H9 (cell line): ENCODE results near the gene MEIS3. TPM values are rescaled to one million over a fixed set of nuclear protein-coding genes. Genes with fewer than 3 reads are reported as not detected.

Experiments
- DNase-seq: peaks from one replicate; pipeline ENCODE4 v3.0.0-alpha.2; 2017
- H2AFZ ChIP-seq: one replicate; pipeline ENCODE4 v1.6.1; 2013; ENCODE audit warnings: mild to moderate bottlenecking, low read length, control low read depth, moderate library complexity
- H2AK5ac ChIP-seq: 2 replicates; pipeline ENCODE4 v1.6.1; 2013; ENCODE audit warnings: low read length, control low read depth, mixed read lengths; ENCODE audit not compliant: insufficient read length
- H2BK120ac ChIP-seq: one replicate; pipeline ENCODE4 v1.6.1; 2013; ENCODE audit warnings: low read depth, mild to moderate bottlenecking, low read length, control low read depth, inconsistent platforms; ENCODE audit not compliant: poor library complexity, severe bottlenecking
- H2BK12ac ChIP-seq: 2 replicates; pipeline ENCODE4 v1.6.1; 2013; ENCODE audit warnings: low read length, control low read depth, mixed read lengths, low read depth; ENCODE audit not compliant: insufficient read length
- H2BK15ac ChIP-seq: 2 replicates; pipeline ENCODE4 v1.6.1; 2013; ENCODE audit warnings: low read depth, low read length, control low read depth
- H2BK20ac ChIP-seq: one replicate; pipeline ENCODE4 v1.6.1; 2013; ENCODE audit warnings: low read depth, mild to moderate bottlenecking, low read length, control low read depth, inconsistent platforms; ENCODE audit not compliant: poor library complexity, severe bottlenecking
- H2BK5ac ChIP-seq: 2 replicates; pipeline ENCODE4 v1.6.1; 2013; ENCODE audit warnings: low read length, control low read depth, mixed read lengths; ENCODE audit not compliant: insufficient read length
- H3K14ac ChIP-seq: 2 replicates; pipeline ENCODE4 v1.6.1; 2013; ENCODE audit warnings: low read length, control low read depth; ENCODE audit not compliant: insufficient read depth
- H3K18ac ChIP-seq: 2 replicates; pipeline ENCODE4 v1.6.1; 2013; ENCODE audit warnings: low read depth, mild to moderate bottlenecking, mixed read lengths, low read length, control low read depth; ENCODE audit not compliant: insufficient read length
- H3K23ac ChIP-seq: 2 replicates; pipeline ENCODE4 v1.6.1; 2013; ENCODE audit warnings: low read length, control low read depth, mixed read lengths, low read depth; ENCODE audit not compliant: insufficient read length
- H3K23me2 ChIP-seq: 2 replicates; pipeline ENCODE4 v1.6.1; 2013; ENCODE audit warnings: low read depth, mild to moderate bottlenecking, mixed read lengths, low read length, control low read depth; ENCODE audit not compliant: insufficient read length, poor library complexity, severe bottlenecking
- H3K27ac ChIP-seq: 2 replicates; pipeline ENCODE4 v1.5.1; 2013; ENCODE audit warnings: low read length, control low read depth, mixed read lengths, low read depth; ENCODE audit not compliant: insufficient read length
- H3K27me3 ChIP-seq: 2 replicates; pipeline ENCODE4 v1.6.1; 2013; ENCODE audit warnings: low read length, control low read depth, inconsistent platforms; ENCODE audit not compliant: insufficient read depth
- H3K4ac ChIP-seq: 2 replicates; pipeline ENCODE4 v1.6.1; 2013; ENCODE audit warnings: low read depth, mild to moderate bottlenecking, control low read depth, inconsistent platforms, low read length, moderate library complexity
- H3K4me1 ChIP-seq: 2 replicates; pipeline ENCODE4 v1.6.1; 2013; ENCODE audit warnings: low read length, control low read depth, inconsistent platforms; ENCODE audit not compliant: insufficient read depth
- H3K4me2 ChIP-seq: 2 replicates; pipeline ENCODE4 v1.6.1; 2013; ENCODE audit warnings: low read length, control low read depth, mixed read lengths; ENCODE audit not compliant: insufficient read length, insufficient read depth
- H3K56ac ChIP-seq: 2 replicates; pipeline ENCODE4 v1.6.1; 2013; ENCODE audit warnings: low read depth, mild to moderate bottlenecking, mixed read lengths, low read length, control low read depth; ENCODE audit not compliant: insufficient read length
- H3K79me1 ChIP-seq: 2 replicates; pipeline ENCODE4 v1.6.1; 2013; ENCODE audit warnings: low read depth, mild to moderate bottlenecking, moderate library complexity, low read length, control low read depth, inconsistent platforms; ENCODE audit not compliant: insufficient read depth, poor library complexity, severe bottlenecking
- H3K79me2 ChIP-seq: 2 replicates; pipeline ENCODE4 v1.6.1; 2013; ENCODE audit warnings: low read length, control low read depth, inconsistent platforms; ENCODE audit not compliant: insufficient read depth
- H3K9ac ChIP-seq: 2 replicates; pipeline ENCODE4 v1.6.1; 2013; ENCODE audit warnings: low read length, control low read depth, mixed read lengths; ENCODE audit not compliant: insufficient read length; ENCODE audit errors: extremely low read depth
- H3K9me3 ChIP-seq: one replicate; pipeline ENCODE4 v1.6.1; 2013; ENCODE audit warnings: low read depth, low read length, inconsistent platforms; ENCODE audit not compliant: control insufficient read depth
- H3T11ph ChIP-seq: one replicate; pipeline ENCODE4 v1.6.1; 2013; ENCODE audit warnings: mild to moderate bottlenecking, low read length, control low read depth, inconsistent platforms
- H4K20me1 ChIP-seq: one replicate; pipeline ENCODE4 v1.6.1; 2013; ENCODE audit not compliant: control insufficient read depth, insufficient read length, insufficient read depth
- H4K5ac ChIP-seq: 2 replicates; pipeline ENCODE4 v1.6.1; 2013; ENCODE audit warnings: low read depth, mild to moderate bottlenecking, mixed read lengths, low read length, control low read depth; ENCODE audit not compliant: insufficient read length
- H4K8ac ChIP-seq: replicated peaks from 2 replicates; pipeline ENCODE4 v1.6.1; 2013; ENCODE audit warnings: low read length, control low read depth, mixed read lengths, low read depth; ENCODE audit not compliant: insufficient read length
- H4K91ac ChIP-seq: 2 replicates; pipeline ENCODE4 v1.6.1; 2013; ENCODE audit warnings: low read depth, mild to moderate bottlenecking, moderate library complexity, mixed read lengths, low read length, control low read depth; ENCODE audit not compliant: insufficient read length
- H3K27ac Mint-ChIP-seq, 3 experiments: 2 replicates in 2 of 3; 3 replicates in 1 of 3; pipeline ENCODE4 v1.8.0; 2020 to 2021; ENCODE audit warnings: mixed read lengths in 3 of 3, mild to moderate bottlenecking in 1 of 3, moderate library complexity in 1 of 3
- H3K27me3 Mint-ChIP-seq: 2 replicates; pipeline ENCODE4 v1.8.0; 2021; ENCODE audit warnings: low read depth, mild to moderate bottlenecking, moderate library complexity, mixed read lengths
- H3K36me3 Mint-ChIP-seq, 3 experiments: 2 replicates in 2 of 3; 3 replicates in 1 of 3; pipeline ENCODE4 v1.8.0; 2020 to 2021; ENCODE audit warnings: low read depth in 3 of 3, mixed read lengths in 3 of 3; ENCODE audit not compliant: insufficient read depth in 1 of 3
- H3K4me1 Mint-ChIP-seq, 2 experiments: 2 replicates each; pipeline ENCODE4 v1.8.0; 2020; ENCODE audit warnings: mixed read lengths in 2 of 2
- H3K4me3 Mint-ChIP-seq, 2 experiments: 2 replicates in 1 of 2; 3 replicates in 1 of 2; pipeline ENCODE4 v1.8.0; 2020 to 2021; ENCODE audit warnings: mild to moderate bottlenecking in 2 of 2, mixed read lengths in 2 of 2, moderate library complexity in 1 of 2
- H3K9me3 Mint-ChIP-seq, 2 experiments: 2 replicates in 1 of 2; 3 replicates in 1 of 2; pipeline ENCODE4 v1.8.0; 2020; ENCODE audit warnings: mild to moderate bottlenecking in 2 of 2, mixed read lengths in 2 of 2, moderate library complexity in 1 of 2
- CTCF ChIP-seq: fragments of 200-600 bp; sonication (generic); conservative IDR thresholded peaks from 3 replicates; pipeline ENCODE4 v1.8.0; 2021; ENCODE audit warnings: antibody characterized with exemption, mild to moderate bottlenecking
- WGBS: extraction: QIAGEN DNeasy Blood & Tissue Kit; methylation state at CpG from one replicate; pipeline ENCODE4 v1.1.7; 2013; ENCODE audit warnings: missing lambda C conversion rate, low lambda C conversion rate, mixed read lengths; ENCODE audit not compliant: insufficient read length; ENCODE audit errors: extremely low coverage; 5-methylcytosine and 5-hydroxymethylcytosine counted together
- total RNA-seq: library from RNA; stranded (reverse); gene quantifications from 2 replicates; pipeline ENCODE4 v1.2.1, GENCODE V29; 2021

The MEIS3 gene
- total RNA-seq, 1 experiment from 2014 or later: 44.0 TPM

- peak; percentile 53 for DNase-seq
- no peak for TF ChIP-seq CTCF
These were observed 55.4 kb downstream of the MEIS3 start for GRCh38 chr19:47363758-47364531.

More at GRCh38 chr19:47363758-47364531, 55.4 kb downstream of the MEIS3 start:
- Histone ChIP-seq H3K79me2 (no peaks in the 10 kb centered on the region), H4K91ac (no peak overlapping the region), H2BK12ac (no peak overlapping the region), H3K27ac (no peak overlapping the region), H3K4me2 (no peak overlapping the region), H3K79me1 (no peaks in the 10 kb centered on the region), H2BK15ac (no peak overlapping the region), H2BK120ac (no peak overlapping the region), H3K23ac (no peak overlapping the region), H2AK5ac (no peak overlapping the region), H2BK5ac (no peak overlapping the region), H3K14ac (no peak overlapping the region), H3K18ac (no peak overlapping the region), H2AFZ (no peak overlapping the region), H3T11ph (no peak overlapping the region), H3K56ac (no peak overlapping the region), H3K9me3 (no peaks in the 10 kb centered on the region), H2BK20ac (no peak overlapping the region), H4K8ac (no peak overlapping the region), H4K5ac (no peak overlapping the region), H3K4me1 (no peaks in the 10 kb centered on the region), H3K23me2 (no peaks in the 10 kb centered on the region), H3K9ac (no peak overlapping the region), H3K27me3 (no peaks in the 10 kb centered on the region), H4K20me1 (no peaks in the 10 kb centered on the region), H3K4ac (no peak overlapping the region)
- no CpG with 5 or more reads among the region's 13 CpGs for WGBS
- H3K27me3 Mint-ChIP-seq: no peaks in the 10 kb centered on the region
- no peak overlapping the region for H3K4me3 Mint-ChIP-seq
- peaks cover 56 to 84% (median 72%) of the 10 kb centered on the region in 3 experiments for H3K36me3 Mint-ChIP-seq
- H3K27ac Mint-ChIP-seq: no peak overlapping the region; a peak in 1 of 7 replicates
- no peaks in the 10 kb centered on the region for H3K4me1 Mint-ChIP-seq
- H3K9me3 Mint-ChIP-seq: no peaks in the 10 kb centered on the region
